ENCODE measurements around the gene SYT9.

SYT9 gene

DNA sequence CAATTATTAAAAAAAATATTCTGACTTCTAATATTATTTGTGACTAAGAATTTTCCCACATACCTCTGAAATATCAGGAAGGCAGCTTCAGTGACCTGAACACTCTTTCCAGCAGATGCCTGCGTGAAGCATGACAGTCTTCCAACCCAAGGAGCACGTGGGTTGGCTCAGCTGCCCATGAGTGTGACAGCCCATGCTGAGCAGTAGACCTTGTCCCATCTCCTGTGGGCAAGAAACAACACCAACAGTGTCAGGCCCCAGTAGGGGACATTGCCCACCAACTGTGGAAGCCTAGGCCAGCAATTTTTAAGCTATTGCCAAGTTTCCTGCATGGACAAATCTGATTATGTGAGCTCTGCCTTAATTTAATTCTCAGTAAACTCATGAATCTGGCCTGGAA is 167.2 kb downstream of the SYT9 start:
- DNase-seq (ENCODE audit: low read depth) = no peak
- no peak overlapping the region for H3K4me3 ChIP-seq (ENCODE audit: low read depth, low read length)
- TF ChIP-seq, protein P1, sequence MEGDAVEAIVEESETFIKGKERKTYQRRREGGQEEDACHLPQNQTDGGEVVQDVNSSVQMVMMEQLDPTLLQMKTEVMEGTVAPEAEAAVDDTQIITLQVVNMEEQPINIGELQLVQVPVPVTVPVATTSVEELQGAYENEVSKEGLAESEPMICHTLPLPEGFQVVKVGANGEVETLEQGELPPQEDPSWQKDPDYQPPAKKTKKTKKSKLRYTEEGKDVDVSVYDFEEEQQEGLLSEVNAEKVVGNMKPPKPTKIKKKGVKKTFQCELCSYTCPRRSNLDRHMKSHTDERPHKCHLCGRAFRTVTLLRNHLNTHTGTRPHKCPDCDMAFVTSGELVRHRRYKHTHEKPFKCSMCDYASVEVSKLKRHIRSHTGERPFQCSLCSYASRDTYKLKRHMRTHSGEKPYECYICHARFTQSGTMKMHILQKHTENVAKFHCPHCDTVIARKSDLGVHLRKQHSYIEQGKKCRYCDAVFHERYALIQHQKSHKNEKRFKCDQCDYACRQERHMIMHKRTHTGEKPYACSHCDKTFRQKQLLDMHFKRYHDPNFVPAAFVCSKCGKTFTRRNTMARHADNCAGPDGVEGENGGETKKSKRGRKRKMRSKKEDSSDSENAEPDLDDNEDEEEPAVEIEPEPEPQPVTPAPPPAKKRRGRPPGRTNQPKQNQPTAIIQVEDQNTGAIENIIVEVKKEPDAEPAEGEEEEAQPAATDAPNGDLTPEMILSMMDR (conservative IDR thresholded peaks at IDR 0.05; ENCODE audit: low read depth, low read length) = no peak

DNA sequence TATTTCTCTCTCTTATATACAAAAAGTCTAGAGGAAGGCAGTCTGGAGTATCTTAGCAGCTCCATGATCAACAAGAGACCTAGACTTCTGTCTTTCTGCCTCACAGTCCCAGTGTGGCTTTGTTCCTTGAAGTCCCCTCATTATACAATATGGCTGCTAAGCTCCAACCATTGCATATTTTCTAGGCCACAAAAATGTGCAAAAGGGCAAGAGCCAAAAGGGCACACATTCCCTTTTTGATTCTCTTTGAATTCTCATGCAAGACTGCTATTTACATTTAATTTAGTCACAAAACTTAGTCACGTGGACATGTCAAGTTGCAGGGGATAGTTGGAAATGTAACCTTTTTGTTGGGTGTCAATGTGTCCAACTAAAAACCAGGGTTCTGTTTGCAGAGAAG is 169.4 kb downstream of the SYT9 start:
- DNase-seq (ENCODE audit: low read depth) = no peak
- TF ChIP-seq, protein P1 (conservative IDR thresholded peaks at IDR 0.05; ENCODE audit: low read depth, low read length) = no peak

DNA sequence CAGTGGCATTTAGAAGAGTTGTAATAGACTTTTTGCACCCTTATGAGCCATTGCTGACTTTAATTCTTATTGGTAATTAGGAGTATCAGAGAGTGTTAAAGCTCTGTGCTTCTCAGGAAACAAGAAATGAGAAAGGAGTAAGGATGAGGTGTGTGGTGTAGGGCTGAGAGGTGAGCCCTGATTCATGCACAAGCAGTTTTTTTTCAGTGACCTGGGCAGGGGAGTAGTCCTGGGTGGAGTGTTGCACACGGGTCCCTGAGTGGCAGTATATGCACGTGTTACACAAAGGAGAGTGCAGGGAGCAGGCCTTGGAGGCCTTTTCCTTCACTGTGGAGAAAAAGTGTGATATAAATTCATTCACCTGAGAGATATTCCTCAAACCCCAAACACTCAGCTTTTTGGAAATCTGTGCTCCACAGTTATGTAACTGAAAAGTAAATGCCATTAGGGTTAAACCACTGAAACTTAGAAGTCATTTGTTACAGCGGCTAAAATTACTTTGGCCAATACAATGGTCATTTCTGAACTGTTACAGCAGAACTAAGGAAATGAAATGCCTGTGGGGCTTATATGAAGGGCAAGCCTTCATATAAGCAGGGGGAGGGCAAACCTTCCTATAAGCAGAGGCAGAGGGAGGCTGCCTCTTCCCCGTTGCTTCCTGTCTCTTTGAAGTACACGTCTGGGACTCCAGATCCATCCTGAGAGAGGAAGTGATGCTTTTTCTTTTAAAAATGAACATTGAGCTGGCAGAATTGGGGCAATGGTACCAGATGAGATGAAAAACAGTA is 171.0 kb downstream of the SYT9 start:
- no peak overlapping the region for H3K4me3 ChIP-seq (ENCODE audit: low read depth, low read length)
- TF ChIP-seq, protein P1 (conservative IDR thresholded peaks at IDR 0.05; ENCODE audit: low read depth, low read length) = no peak

More for the DNA sequence above, 169.4 kb downstream of the SYT9 start:
- H3K4me3 ChIP-seq (ENCODE audit: low read depth, low read length) = no peak overlapping the region

DNA sequence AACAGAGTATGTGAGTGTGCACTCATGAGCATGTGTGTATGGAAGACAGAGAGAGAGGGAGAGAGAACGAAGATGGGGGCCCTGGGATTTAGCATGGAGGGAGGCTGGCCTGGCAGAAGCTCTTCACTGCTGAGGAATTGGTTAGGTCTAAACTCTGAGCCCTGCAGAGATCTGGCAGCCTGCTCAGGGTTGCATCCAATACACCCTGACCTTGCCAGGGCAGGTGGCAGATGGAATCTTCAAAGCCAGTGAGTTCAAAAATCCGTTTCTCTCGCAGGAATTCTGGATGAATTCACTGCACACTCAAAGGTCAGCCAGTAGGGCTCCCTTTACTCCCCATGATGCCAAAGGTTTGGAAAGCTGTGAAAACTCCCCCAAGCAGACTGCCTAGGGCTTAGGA is 172.2 kb downstream of the SYT9 start:
- no peak for DNase-seq (ENCODE audit: low read depth)
- TF ChIP-seq, protein P1 (conservative IDR thresholded peaks at IDR 0.05; ENCODE audit: low read depth, low read length) = no peak
- no peak overlapping the region for H3K4me3 ChIP-seq (ENCODE audit: low read depth, low read length)

More for the DNA sequence above, 171.0 kb downstream of the SYT9 start:
- no peak for DNase-seq (ENCODE audit: low read depth)

DNA sequence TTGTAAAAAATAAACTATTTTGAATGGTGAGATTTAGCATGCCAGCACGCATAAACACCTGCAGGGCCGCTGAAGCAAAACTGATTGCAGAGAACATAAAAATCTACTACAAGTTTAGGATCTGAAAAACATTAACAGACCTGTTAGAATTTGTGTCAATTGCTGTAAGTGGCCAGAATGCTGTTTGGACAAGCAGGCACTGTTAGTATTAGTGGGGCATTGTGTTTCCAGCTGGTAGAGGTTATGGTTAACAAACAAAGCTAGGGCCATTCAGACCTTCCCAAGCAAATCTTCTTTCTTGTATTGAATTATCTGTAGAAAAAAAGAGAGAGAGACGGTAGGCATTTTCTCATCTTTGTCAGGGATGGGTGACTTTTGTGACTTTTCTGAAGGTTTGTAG is 176.0 kb downstream of the SYT9 start:
- DNase-seq (ENCODE audit: low read depth) = no peak
- TF ChIP-seq, protein P1 (conservative IDR thresholded peaks at IDR 0.05; ENCODE audit: low read depth, low read length) = no peak
- no peak overlapping the region for H3K4me3 ChIP-seq (ENCODE audit: low read depth, low read length)

DNA sequence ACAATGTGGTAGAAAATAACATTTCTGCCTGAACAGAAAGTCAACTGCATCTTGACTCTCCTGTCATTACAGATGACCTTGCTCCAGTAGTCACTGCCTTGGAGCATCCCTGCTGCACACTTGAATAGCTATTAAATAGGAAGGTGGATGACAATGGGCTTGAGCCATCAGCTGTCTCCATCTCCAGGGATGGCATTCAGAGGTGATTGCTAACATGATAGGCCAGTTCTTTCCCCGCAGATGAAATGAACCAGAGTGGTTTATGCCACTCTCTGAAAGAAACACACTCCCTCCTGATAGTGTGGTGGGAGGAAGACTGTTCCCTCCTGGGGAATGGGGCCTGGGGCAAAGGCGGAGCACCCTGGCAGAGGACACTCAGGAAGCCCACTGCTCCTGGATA is 176.5 kb downstream of the SYT9 start:
- no peak overlapping the region for H3K4me3 ChIP-seq (ENCODE audit: low read depth, low read length)
- TF ChIP-seq, protein P1 (conservative IDR thresholded peaks at IDR 0.05; ENCODE audit: low read depth, low read length) = no peak
- DNase-seq (ENCODE audit: low read depth) = no peak

DNA sequence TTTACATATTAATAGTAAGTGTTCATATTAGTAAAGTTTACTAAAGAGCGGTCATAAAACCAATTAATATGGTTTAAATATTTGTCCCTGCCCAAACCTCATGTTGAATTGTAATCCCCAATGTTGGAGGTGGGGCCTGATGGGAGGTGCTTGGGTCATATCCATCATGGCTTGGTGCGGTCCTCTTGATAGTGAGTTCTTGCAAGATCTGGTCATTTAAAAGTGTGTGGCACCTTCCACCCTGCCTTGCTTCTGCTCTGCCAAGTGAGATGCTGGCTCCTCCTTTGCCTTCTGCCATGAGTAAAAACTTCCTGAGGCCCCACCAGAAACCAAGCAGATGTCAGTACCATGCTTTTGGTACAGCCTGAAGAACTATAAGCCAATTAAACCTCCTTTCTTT is 178.8 kb downstream of the SYT9 start:
- DNase-seq (ENCODE audit: low read depth) = no peak
- H3K4me3 ChIP-seq (ENCODE audit: low read depth, low read length) = no peak overlapping the region
- TF ChIP-seq, protein P1 (conservative IDR thresholded peaks at IDR 0.05; ENCODE audit: low read depth, low read length) = no peak

Measured in choroid plexus epithelial cell (primary cell).